HFFc6 (cell line): ENCODE results near the gene RNF2. TPM values are rescaled to one million over a fixed set of nuclear protein-coding genes. Genes with fewer than 3 reads are reported as not detected.

Experiments used
- DNase-seq: peaks from one replicate; pipeline ENCODE4 v3.0.0-alpha.2; 2018
- H3K27ac Mint-ChIP-seq: 2 replicates; pipeline ENCODE4 v1.8.0; 2020; ENCODE audit warnings: mild to moderate bottlenecking, mixed read lengths
- H3K27me3 Mint-ChIP-seq: 2 replicates; pipeline ENCODE4 v1.8.0; 2021; ENCODE audit warnings: mild to moderate bottlenecking, moderate library complexity, mixed read lengths; ENCODE audit not compliant: insufficient read depth
- H3K36me3 Mint-ChIP-seq: 2 replicates; pipeline ENCODE4 v1.8.0; 2021; ENCODE audit warnings: low read depth, mixed read lengths
- H3K4me1 Mint-ChIP-seq: 2 replicates; pipeline ENCODE4 v1.8.0; 2020; ENCODE audit warnings: low read depth, mixed read lengths
- H3K4me3 Mint-ChIP-seq: 2 replicates; pipeline ENCODE4 v1.8.0; 2020; ENCODE audit warnings: mild to moderate bottlenecking, moderate library complexity, mixed read lengths
- H3K9me3 Mint-ChIP-seq: 2 replicates; pipeline ENCODE4 v1.8.0; 2020; ENCODE audit warnings: mild to moderate bottlenecking, mixed read lengths
- total RNA-seq, 6 experiments: library from RNA; stranded (reverse); fragmentation: NEBNext Ultra II Directional; extraction: Animal tissue kit (Norgen Biotek cat#: 25700); gene quantifications; 2 replicates in 1 of 6; 3 replicates in 5 of 6; pipeline ENCODE4 v1.2.3, GENCODE V29; 2021
- TF ChIP-seq, protein P1 (sequence below): fragments of 200-600 bp; sonication (generic); IDR thresholded peaks from 2 replicates; pipeline ENCODE4 v1.5.0; 2021; ENCODE audit warnings: antibody characterized with exemption, mild to moderate bottlenecking

Gene RNF2
- total RNA-seq, 6 experiments from 2014 or later = 19.0 to 24.7 (median 22.4) TPM

DNA sequence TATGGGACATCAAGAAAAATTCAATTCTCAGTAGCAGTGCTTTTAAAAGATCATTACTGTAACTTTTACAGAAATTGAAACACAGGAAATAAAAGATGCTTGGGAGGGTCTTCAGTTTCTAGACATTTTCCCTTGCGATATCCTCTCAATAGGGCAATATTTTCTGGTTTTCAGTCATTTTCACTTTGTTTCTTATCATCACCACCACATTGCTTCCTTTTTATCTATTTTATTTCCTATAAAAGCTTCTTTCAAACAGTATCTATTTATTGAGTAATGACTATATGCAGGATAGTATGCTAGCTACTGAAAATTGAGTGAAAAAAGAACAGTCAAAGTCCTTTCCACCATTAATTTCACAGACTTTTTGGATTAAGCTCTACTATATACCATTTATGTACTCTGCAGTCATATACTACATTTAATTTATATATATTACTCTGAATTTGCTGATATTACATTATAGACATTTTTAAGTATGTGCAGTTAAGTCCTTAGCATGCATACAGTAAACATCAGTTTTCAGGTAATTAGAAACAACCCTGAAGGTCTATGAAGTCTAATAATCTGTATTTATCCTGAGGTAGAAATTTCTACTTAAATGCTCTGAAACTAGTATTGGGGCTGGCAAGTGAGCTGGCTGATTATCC lies 92.7 kb downstream of the RNF2 start:
- TF ChIP-seq, protein P1, sequence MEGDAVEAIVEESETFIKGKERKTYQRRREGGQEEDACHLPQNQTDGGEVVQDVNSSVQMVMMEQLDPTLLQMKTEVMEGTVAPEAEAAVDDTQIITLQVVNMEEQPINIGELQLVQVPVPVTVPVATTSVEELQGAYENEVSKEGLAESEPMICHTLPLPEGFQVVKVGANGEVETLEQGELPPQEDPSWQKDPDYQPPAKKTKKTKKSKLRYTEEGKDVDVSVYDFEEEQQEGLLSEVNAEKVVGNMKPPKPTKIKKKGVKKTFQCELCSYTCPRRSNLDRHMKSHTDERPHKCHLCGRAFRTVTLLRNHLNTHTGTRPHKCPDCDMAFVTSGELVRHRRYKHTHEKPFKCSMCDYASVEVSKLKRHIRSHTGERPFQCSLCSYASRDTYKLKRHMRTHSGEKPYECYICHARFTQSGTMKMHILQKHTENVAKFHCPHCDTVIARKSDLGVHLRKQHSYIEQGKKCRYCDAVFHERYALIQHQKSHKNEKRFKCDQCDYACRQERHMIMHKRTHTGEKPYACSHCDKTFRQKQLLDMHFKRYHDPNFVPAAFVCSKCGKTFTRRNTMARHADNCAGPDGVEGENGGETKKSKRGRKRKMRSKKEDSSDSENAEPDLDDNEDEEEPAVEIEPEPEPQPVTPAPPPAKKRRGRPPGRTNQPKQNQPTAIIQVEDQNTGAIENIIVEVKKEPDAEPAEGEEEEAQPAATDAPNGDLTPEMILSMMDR = no peak
- peaks cover 4% of the 10 kb centered on the region for H3K9me3 Mint-ChIP-seq
- no peak overlapping the region for H3K27ac Mint-ChIP-seq
- no peak for DNase-seq
- H3K4me3 Mint-ChIP-seq = no peak overlapping the region
- H3K27me3 Mint-ChIP-seq = no peaks in the 10 kb centered on the region
- no peaks in the 10 kb centered on the region for H3K4me1 Mint-ChIP-seq
- H3K36me3 Mint-ChIP-seq = peaks cover 22% of the 10 kb centered on the region

DNA sequence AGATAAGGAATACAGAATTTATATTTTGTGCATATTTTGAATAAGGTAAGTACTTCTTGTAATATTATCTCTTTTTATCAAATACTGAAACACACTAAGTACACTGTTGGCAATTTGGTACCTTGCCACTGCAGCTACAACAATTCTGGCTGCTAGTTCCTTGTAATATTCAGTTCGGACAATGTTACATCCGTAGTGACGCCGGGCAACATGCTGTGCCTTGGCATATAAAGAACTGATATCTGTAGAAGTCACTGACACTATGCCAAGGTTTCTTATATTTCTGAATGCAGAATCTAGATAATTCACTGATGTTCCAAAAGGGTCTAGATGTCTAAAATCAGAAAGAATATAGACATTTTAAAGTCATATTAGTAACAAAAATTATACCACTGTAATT lies 93.9 kb downstream of the RNF2 start:
- TF ChIP-seq, protein P1 = no peak
- Mint-ChIP-seq H3K9me3 (no peaks in the 10 kb centered on the region), H3K27me3 (no peaks in the 10 kb centered on the region), H3K36me3 (peaks cover 12% of the 10 kb centered on the region), H3K4me1 (peaks cover 5% of the 10 kb centered on the region), H3K27ac (no peak overlapping the region), H3K4me3 (no peak overlapping the region)
- no peak for DNase-seq

DNA sequence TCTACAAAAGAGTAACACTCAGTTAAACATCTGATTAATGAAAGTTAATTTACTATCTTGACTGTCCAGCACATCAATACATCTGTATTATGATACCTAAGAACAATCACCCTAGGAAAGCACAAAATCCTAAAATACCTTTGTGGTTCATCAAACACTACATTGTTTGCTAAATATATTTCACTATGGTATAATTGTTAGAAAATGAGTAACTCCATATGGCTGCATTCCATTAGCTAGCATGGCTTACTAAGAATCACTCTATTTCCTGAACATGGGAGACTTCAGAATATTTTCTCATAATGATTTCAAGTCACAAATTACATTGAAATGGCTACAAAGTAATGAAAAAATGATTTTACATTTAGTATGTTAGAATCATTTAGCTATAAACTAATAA lies 98.9 kb downstream of the RNF2 start:
- TF ChIP-seq, protein P1 = no peak
- no peak overlapping the region for H3K4me3 Mint-ChIP-seq
- no peak overlapping the region; the same call in 1 of the 2 replicates for H3K27ac Mint-ChIP-seq
- DNase-seq = peak; percentile 31
- peaks cover 22% of the 10 kb centered on the region for H3K36me3 Mint-ChIP-seq
- no peaks in the 10 kb centered on the region for H3K27me3 Mint-ChIP-seq
- H3K4me1 Mint-ChIP-seq = peaks cover 19% of the 10 kb centered on the region
- H3K9me3 Mint-ChIP-seq = no peaks in the 10 kb centered on the region

DNA sequence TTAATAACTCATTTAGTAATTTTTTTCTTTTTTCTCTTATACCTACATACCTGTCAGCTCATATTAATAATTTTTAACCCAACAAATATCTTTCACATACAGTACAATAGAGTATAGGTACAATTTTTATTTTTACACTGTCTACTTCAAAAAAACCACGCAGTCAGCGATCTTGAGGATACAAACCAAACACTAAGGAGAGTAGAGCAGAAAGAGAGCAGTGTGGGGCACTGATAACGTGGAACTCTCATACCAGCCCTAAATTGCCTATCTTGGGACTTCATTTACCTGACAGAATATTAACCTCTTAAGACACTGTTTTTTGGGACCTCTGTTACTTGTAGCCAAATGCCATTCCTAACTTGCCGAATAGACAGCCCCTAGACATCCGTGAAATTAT lies 105.9 kb downstream of the RNF2 start:
- Mint-ChIP-seq H3K4me1 (peaks cover 34% of the 10 kb centered on the region), H3K36me3 (peaks cover 21% of the 10 kb centered on the region), H3K9me3 (no peaks in the 10 kb centered on the region), H3K4me3 (no peak overlapping the region), H3K27me3 (no peaks in the 10 kb centered on the region; the same call in 1 of the 2 replicates), H3K27ac (no peak overlapping the region)
- DNase-seq = no peak
- TF ChIP-seq, protein P1 = no peak

Other genes starting within 250 kb of the RNF2 start
- 10 to 100 TPM; 13.2 to 29.8 (median 27.6) TPM for gene NIBAN1, start 71.0 kb upstream of the RNF2 start, total RNA-seq
- 10 to 100 TPM; 12.7 to 21.1 (median 14.7) TPM for gene TRMT1L, start 111.4 kb downstream of the RNF2 start, total RNA-seq
- gene SWT1, start 111.6 kb downstream of the RNF2 start, total RNA-seq = 1 to 10 TPM; 1.7 to 2.5 (median 2.1) TPM